Activated naive CD4-positive, alpha-beta T cell treated with anti-CD3 and anti-CD28 coated beads for 36 hours (primary cell): ENCODE measurements around the gene UQCC2. TPM values are rescaled to one million over a fixed set of nuclear protein-coding genes. Genes with fewer than 3 reads are reported as not detected.

ENCODE experiments used
- CTCF ChIA-PET: fragments of 350-600 bp; sonication (Branson Sonifier 250); formaldehyde crosslinking; loops from one replicate; lab custom pipeline; 2021; ENCODE audit warnings: antibody characterized with exemption; lab: Charles Lee
- DNase-seq: peaks from one replicate; pipeline ENCODE4 v3.0.0-alpha.2; 2020
- H3K27ac Mint-ChIP-seq: one replicate; pipeline ENCODE4 v1.8.0; 2021; ENCODE audit warnings: mild to moderate bottlenecking, mixed read lengths
- H3K27me3 Mint-ChIP-seq: one replicate; pipeline ENCODE4 v1.8.0; 2021; ENCODE audit warnings: low read depth, mixed read lengths
- H3K36me3 Mint-ChIP-seq: one replicate; pipeline ENCODE4 v1.8.0; 2021; ENCODE audit warnings: low read depth, mixed read lengths
- H3K4me1 Mint-ChIP-seq: one replicate; pipeline ENCODE4 v1.8.0; 2021; ENCODE audit warnings: low read depth, mixed read lengths
- H3K4me3 Mint-ChIP-seq: one replicate; pipeline ENCODE4 v1.8.0; 2021; ENCODE audit warnings: mild to moderate bottlenecking, moderate library complexity, mixed read lengths
- H3K9me3 Mint-ChIP-seq: one replicate; pipeline ENCODE4 v1.8.0; 2021; ENCODE audit warnings: mixed read lengths
- intact Hi-C: fragments of 100-400 bp; cut with micrococcal nuclease; formaldehyde crosslinking; loops from one replicate; pipeline ENCODE4 v1.15.1; 2023
- total RNA-seq, 2 experiments: library from RNA; stranded (reverse); gene quantifications; one replicate each; pipeline ENCODE4 v1.2.3, GENCODE V29; 2021

Gene UQCC2
- total RNA-seq, 2 experiments from 2014 or later = 199 to 205 TPM

DNA sequence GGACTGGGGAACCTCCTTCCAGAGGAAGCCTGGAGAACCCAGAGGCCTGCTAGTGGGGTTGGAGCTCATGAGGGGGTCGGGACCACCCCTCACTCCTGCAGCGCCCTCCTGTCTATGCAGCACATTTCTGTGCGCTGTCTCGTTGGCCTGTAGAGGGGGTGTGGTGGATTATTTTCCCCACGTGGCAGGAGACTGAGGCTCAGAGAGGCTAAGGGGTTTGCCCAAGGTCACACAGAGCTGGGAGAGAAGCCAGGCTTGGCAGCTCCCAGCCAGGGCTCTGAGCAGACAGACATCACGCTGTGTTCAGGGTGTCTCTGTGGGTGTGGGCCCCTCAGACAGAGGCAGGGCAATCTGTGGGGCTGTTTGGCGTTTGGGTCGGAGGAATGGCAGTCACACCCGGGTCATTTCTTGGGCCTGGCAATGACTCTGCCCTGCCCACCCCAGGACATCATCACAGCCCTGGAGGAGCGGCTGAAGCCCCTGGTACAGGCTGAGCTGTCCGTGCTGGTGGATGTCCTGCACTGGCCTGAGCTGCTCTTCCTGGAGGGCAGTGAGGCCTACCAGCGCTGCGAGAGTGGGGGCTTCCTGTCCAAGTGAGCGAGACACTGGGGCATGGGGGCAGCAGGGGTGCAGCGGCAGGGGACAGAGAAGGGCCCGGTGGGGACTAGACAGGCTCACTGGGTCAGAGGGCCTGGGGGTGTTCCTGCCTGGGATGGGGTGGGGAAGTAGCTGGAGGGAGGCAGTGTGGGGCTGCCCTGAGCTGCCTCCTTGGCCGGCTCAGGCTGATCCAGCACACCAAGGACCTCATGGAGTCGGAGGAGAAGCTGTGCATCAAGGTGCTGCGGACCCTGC is 27.7 kb downstream of the UQCC2 start:
- Mint-ChIP-seq H3K27ac (peak overlapping the region; percentile 61), H3K36me3 (peaks cover 36% of the 10 kb centered on the region), H3K9me3 (no peaks in the 10 kb centered on the region), H3K4me1 (peaks cover 11% of the 10 kb centered on the region), H3K4me3 (no peak overlapping the region), H3K27me3 (no peaks in the 10 kb centered on the region)
- no peak for DNase-seq
- CTCF ChIA-PET = interaction anchor here (2.2 kb wide), 1 partner anchor 10 kb away, joined by 10 read pairs; no protein-coding TSS in a partner anchor
- intact Hi-C loops = no loop called here

DNA sequence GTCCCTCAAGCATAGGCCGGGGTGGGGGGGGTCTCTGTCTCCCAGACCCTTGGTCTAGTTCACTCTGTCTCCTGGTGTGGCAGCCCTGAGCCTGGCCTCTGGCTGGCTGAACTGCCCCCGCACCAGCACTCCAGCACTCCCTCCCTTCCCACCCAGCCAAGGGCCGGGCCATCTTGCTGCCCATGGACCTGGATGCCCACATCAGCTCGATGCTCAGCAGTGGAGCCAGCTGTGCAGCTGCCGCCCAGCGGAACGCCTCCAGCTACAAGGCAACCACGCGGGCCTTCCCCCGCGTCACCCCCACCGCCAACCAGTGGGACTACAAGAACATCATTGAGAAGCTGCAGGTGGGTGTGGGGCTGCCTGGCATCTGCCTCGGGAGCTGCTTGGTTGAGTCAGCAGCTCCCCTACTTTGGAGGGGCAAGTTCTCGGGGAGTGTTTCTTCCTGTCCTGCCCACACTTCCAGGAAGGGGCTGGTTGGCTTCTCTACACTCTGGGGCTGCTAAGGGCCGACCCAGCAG is 28.4 kb downstream of the UQCC2 start:
- DNase-seq = peak; percentile 58
- Mint-ChIP-seq H3K36me3 (peaks cover 38% of the 10 kb centered on the region), H3K9me3 (no peaks in the 10 kb centered on the region), H3K4me1 (peaks cover 11% of the 10 kb centered on the region), H3K4me3 (no peak overlapping the region), H3K27me3 (no peaks in the 10 kb centered on the region), H3K27ac (peak overlapping the region; percentile 61)
- intact Hi-C loops = no loop called here
- CTCF ChIA-PET = interaction anchor here (2.2 kb wide), 1 partner anchor 11 kb away, joined by 10 read pairs; no protein-coding TSS in a partner anchor

GRCh38 chr6:33682341-33682740 is 29.2 kb downstream of the UQCC2 start:
- Mint-ChIP-seq H3K4me3 (no peak overlapping the region), H3K36me3 (peaks cover 46% of the 10 kb centered on the region), H3K27me3 (no peaks in the 10 kb centered on the region), H3K9me3 (no peaks in the 10 kb centered on the region), H3K27ac (peak overlapping the region; percentile 61), H3K4me1 (peaks cover 11% of the 10 kb centered on the region)
- CTCF ChIA-PET = no interaction called here
- DNase-seq = no peak
- intact Hi-C loops = no loop called here

DNA sequence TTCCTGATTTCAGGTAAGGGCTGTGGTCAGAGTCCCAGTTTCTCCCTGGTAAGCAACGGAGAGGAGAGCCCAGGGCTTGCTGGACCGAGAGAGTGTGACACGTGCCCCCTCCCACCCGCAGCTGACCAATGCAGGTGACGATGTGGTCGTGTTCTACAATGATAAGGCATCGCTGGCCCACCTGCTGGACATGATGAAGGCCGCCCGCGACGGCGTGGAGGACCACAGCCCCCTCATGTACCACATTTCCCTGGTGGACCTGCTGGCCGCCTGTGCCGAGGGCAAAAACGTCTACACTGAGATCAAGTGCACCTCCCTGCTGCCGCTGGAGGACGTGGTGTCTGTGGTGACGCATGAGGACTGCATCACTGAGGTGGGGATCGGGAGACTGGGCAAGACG is 31.7 kb downstream of the UQCC2 start:
- no peak overlapping the region for H3K4me3 Mint-ChIP-seq
- no peaks in the 10 kb centered on the region for H3K9me3 Mint-ChIP-seq
- CTCF ChIA-PET = interaction anchor here (0.6 to 1.1 kb wide), 2 partner anchors 14 to 18 kb away, joined by 3 read pairs; no protein-coding TSS in a partner anchor
- H3K4me1 Mint-ChIP-seq = peaks cover 11% of the 10 kb centered on the region
- intact Hi-C loops = no loop called here
- H3K36me3 Mint-ChIP-seq = peaks cover 40% of the 10 kb centered on the region
- H3K27me3 Mint-ChIP-seq = no peaks in the 10 kb centered on the region
- no peak for DNase-seq
- H3K27ac Mint-ChIP-seq = no peak overlapping the region

- Mint-ChIP-seq H3K4me3 (no peak overlapping the region), H3K27me3 (no peaks in the 10 kb centered on the region), H3K36me3 (peaks cover 39% of the 10 kb centered on the region), H3K4me1 (peaks cover 11% of the 10 kb centered on the region), H3K9me3 (no peaks in the 10 kb centered on the region), H3K27ac (no peak overlapping the region)
- intact Hi-C loops = no loop called here
- DNase-seq = no peak
- CTCF ChIA-PET = interaction anchor here (0.6 to 1.1 kb wide), 2 partner anchors 14 to 17 kb away, joined by 3 read pairs; no protein-coding TSS in a partner anchor
Measured at GRCh38 chr6:33678932-33679490, 32.5 kb downstream of the UQCC2 start.

DNA sequence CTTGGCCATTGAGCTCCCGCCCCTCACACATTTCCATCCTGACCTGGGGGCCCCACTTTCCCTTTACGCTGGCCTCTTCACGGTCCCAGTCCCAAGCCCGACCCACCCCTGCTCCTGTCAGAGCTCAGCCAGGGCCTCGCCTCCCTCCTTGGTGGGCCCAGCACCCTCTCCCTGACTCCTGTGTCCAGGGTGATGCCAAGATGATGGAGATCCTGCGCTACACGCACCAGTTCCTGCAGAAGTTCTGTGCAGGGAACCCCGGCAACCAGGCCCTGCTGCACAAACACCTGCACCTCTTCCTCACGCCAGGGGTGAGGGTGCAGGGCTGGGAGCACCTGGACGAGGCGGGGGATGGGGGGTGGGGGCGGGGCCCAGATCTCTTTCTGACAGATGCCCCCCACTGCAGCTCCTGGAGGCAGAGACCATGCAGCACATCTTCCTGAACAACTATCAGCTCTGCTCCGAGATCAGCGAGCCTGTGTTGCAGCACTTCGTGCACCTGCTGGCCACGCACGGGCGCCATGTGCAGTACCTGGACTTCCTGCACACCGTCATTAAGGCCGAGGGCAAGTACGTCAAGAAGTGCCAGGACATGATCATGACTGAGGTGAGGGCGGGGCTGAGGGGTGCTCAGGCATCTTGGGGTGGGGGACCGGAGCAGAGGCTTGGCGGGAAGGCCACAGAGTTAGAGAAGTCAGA is 33.1 kb downstream of the UQCC2 start:
- Mint-ChIP-seq H3K27me3 (no peaks in the 10 kb centered on the region), H3K4me3 (no peak overlapping the region), H3K9me3 (no peaks in the 10 kb centered on the region), H3K36me3 (peaks cover 35% of the 10 kb centered on the region), H3K27ac (no peak overlapping the region), H3K4me1 (peaks cover 9% of the 10 kb centered on the region)
- intact Hi-C loops = no loop called here
- CTCF ChIA-PET = interaction anchor here (1.1 kb wide), 1 partner anchor 15 kb away, joined by 3 read pairs; no protein-coding TSS in a partner anchor
- no peak for DNase-seq

GRCh38 chr6:33677689-33678088 is 33.8 kb downstream of the UQCC2 start:
- no peak for DNase-seq
- no peaks in the 10 kb centered on the region for H3K9me3 Mint-ChIP-seq
- CTCF ChIA-PET = no interaction called here
- H3K27ac Mint-ChIP-seq = no peak overlapping the region
- H3K36me3 Mint-ChIP-seq = peaks cover 35% of the 10 kb centered on the region
- intact Hi-C loops = no loop called here
- H3K27me3 Mint-ChIP-seq = no peaks in the 10 kb centered on the region
- peaks cover 5% of the 10 kb centered on the region for H3K4me1 Mint-ChIP-seq
- no peak overlapping the region for H3K4me3 Mint-ChIP-seq

DNA sequence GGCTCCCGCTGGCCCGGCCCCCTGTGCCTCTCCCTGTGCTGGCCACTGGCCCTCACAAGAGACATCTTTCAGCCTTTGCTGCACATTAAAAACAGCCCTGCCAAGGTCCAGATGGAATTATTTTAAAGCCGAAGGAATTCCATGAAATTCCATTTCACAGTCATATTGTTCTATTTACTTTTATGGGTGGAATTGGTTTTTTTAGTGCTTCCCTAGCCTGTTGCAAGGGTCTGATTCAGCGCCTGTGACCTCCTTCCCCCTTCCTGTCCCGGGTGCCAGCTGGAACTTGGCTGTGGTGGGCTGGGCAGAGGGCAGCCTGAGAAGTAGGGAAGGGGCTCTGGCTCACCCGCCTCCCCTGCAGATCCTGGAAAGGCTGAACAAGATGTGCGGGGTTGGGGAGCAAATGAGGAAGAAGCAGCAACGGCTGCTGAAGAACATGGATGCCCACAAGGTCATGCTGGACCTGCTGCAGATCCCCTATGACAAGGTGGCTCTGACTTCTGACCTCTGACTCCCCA is 34.3 kb downstream of the UQCC2 start:
- intact Hi-C loops = no loop called here
- peaks cover under 1% of the 10 kb centered on the region for H3K4me1 Mint-ChIP-seq
- peaks cover 33% of the 10 kb centered on the region for H3K36me3 Mint-ChIP-seq
- no peak for DNase-seq
- H3K27ac Mint-ChIP-seq = no peak overlapping the region
- CTCF ChIA-PET = no interaction called here
- no peaks in the 10 kb centered on the region for H3K9me3 Mint-ChIP-seq
- no peaks in the 10 kb centered on the region for H3K27me3 Mint-ChIP-seq
- H3K4me3 Mint-ChIP-seq = no peak overlapping the region

- Mint-ChIP-seq H3K27me3 (no peaks in the 10 kb centered on the region), H3K9me3 (no peaks in the 10 kb centered on the region), H3K27ac (no peak overlapping the region), H3K4me1 (no peaks in the 10 kb centered on the region), H3K4me3 (no peak overlapping the region), H3K36me3 (peaks cover 37% of the 10 kb centered on the region)
- intact Hi-C loops = no loop called here
- CTCF ChIA-PET = no interaction called here
- DNase-seq = no peak
Measured at GRCh38 chr6:33676416-33677142, 34.9 kb downstream of the UQCC2 start.

DNA sequence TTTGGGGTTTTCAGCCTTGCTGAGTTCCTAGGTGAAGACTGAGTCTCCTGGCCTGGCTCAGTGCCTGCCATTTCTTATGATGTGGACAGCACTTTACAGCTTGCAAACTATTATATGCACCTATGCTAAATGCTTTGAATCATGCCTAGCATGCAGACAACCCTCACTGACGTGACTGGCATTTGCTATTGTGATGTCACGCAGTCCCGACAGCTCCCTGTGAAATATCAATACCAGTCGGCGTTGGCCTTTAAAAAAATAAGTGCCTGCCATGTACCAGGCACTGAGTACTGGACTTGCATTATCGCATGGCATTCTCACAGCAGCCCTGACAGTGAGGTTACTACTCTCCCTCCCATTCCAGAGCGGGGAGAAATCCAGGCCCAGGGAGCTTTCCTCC is 35.5 kb downstream of the UQCC2 start:
- Mint-ChIP-seq H3K36me3 (peaks cover 36% of the 10 kb centered on the region), H3K9me3 (no peaks in the 10 kb centered on the region), H3K4me1 (no peaks in the 10 kb centered on the region), H3K4me3 (no peak overlapping the region), H3K27me3 (no peaks in the 10 kb centered on the region), H3K27ac (no peak overlapping the region)
- DNase-seq = no peak
- intact Hi-C loops = no loop called here
- CTCF ChIA-PET = no interaction called here

GRCh38 chr6:33673851-33674250 is 37.6 kb downstream of the UQCC2 start:
- DNase-seq = no peak
- no peaks in the 10 kb centered on the region for H3K9me3 Mint-ChIP-seq
- intact Hi-C loops = no loop called here
- H3K27ac Mint-ChIP-seq = no peak overlapping the region
- H3K27me3 Mint-ChIP-seq = no peaks in the 10 kb centered on the region
- peaks cover 37% of the 10 kb centered on the region for H3K36me3 Mint-ChIP-seq
- peaks cover 6% of the 10 kb centered on the region for H3K4me1 Mint-ChIP-seq
- CTCF ChIA-PET = no interaction called here
- H3K4me3 Mint-ChIP-seq = no peak overlapping the region
